ENCODE measurements around the gene MTHFD1L.

Gene MTHFD1L

GRCh38 chr6:150898399-150899170 lies 33.1 kb downstream of the MTHFD1L start:
- DNase-seq (ENCODE audit: low read depth) = no peak

DNA sequence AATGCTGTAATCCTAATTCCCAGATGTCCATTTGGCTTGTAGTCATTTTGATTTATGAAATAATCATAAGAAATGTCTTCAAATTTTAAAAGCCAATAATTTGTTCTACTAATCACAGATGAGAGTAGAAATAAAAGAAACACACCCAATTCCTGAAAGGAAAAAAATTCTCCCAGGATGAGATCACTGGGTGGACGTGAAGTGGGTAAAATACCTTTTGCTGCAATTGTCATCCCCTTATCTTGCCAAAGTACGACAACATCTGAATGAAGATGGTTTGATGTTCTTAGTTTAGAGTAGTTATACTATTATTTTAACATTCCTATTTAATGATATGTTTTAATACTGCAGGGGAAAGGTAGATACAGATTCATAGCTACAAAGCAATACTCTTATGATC lies 33.7 kb downstream of the MTHFD1L start:
- no peak for DNase-seq (ENCODE audit: low read depth)

DNA sequence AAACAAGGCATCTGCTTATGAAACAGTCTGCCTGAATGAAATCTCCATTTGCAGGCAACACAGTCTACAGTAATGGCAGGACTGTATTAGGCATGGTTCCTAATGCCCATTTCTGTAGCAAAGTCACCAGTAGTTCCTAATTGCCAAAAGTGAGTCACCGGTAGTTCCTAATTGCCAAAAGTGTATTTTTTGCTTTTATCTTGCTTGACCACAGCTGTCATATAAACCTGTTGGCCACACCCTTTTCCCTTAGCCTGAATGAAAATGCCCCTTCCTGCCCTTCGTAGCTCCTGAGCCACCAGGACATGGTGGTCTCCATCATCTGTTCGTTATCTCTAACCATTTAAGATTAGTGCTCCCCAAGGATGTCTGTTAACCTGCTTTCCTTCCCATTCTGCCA lies 34.5 kb downstream of the MTHFD1L start:
- DNase-seq (ENCODE audit: low read depth) = no peak

DNA sequence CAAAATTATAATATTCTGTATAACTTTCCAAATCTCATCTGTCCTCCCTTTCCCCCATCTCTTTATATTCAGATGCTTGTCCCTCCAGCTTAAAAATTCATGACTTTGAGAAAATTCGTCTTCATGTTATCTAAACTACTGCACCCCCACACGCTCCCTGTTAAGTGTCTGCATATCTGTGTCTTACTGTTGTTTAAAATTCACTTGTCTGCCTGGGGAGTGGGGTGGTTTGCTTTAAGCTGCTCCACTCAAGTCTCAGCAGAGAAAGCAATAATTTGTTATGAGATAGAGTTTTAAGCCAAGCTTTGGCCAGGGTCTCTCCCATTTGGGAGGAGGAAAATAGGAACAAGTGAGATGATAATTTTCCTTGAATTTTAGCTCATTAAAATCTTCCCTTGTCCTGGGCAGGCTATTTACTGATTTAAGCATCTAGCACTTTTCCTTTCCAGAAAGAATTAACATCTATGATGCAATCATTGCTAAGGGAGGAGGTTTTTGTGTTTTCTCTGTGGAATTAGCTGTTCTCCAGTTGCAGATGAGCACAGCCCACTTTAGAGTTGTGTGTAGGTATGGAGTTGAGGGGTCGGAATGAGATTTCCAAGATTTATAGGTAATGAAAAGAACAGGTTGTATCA lies 36.8 kb downstream of the MTHFD1L start:
- no peak for DNase-seq (ENCODE audit: low read depth)

GRCh38 chr6:150905769-150906168 lies 40.3 kb downstream of the MTHFD1L start:
- DNase-seq (ENCODE audit: low read depth) = no peak

- no peak for DNase-seq (ENCODE audit: low read depth)
These were observed 41.3 kb downstream of the MTHFD1L start for GRCh38 chr6:150906641-150907326.

DNA sequence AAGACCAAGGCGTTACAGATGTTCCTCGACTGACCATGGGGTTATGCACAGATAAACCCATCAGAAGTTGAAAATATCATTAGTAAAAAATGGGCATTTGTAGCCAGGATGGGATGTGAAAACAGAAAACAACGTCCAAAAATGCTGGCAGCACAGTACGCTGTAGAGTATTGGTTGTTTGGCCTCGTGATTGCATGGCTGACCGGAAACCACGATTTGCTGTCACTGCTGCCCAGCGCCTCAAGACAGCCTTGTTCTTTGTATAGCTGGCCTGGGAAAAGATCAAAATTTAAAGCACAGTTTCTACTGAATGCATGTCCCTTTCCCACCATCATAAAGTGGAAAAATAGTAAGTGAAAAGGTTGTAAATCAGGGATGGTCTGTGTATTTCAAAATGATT lies 41.9 kb downstream of the MTHFD1L start:
- DNase-seq (ENCODE audit: low read depth) = no peak

- DNase-seq (ENCODE audit: low read depth) = no peak
These were observed 43.4 kb downstream of the MTHFD1L start for GRCh38 chr6:150908901-150909300.

GRCh38 chr6:150910561-150910960 lies 45.1 kb downstream of the MTHFD1L start:
- no peak for DNase-seq (ENCODE audit: low read depth)

- DNase-seq (ENCODE audit: low read depth) = no peak
These were observed 48.9 kb downstream of the MTHFD1L start for GRCh38 chr6:150914372-150914771.

DNA sequence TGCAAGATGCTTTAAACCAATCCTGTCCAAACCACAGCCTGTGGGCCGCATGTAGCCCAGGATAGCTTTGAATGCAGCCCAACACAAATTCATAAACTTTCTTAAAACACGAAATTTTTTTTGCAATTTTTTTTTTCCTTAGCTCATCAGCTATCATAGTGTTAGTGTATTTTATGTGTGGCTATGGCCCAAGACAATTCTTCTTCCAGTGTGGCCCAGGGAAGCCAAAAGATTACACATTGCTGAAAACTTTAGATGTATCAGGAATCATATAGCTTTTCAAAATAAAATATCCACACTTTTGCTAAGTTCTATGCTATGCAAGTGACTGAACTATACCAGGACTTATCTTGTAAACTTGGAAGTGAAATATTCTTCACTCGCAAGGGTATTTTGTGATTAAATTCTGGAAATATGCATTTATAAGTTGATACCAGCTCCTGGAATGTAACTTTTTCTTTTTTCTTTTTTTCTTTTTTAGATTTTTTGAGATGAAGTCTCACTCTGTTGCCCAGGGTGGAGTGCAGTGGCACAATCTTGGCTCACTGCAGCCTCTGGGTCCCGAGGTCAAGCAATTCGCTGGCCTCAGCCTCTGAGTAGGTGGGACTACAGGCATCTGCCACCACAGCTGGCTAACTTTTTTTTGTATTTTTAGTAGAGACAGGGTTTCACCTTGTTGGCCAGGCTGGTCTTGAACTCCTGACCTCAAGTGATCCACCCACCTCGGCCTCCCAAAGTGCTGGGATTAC lies 49.8 kb downstream of the MTHFD1L start:
- DNase-seq (ENCODE audit: low read depth) = no peak

- DNase-seq (ENCODE audit: low read depth) = no peak
These were observed 50.4 kb downstream of the MTHFD1L start for GRCh38 chr6:150915880-150916265.

GRCh38 chr6:150919938-150920337 lies 54.4 kb downstream of the MTHFD1L start:
- DNase-seq (ENCODE audit: low read depth) = no peak

DNA sequence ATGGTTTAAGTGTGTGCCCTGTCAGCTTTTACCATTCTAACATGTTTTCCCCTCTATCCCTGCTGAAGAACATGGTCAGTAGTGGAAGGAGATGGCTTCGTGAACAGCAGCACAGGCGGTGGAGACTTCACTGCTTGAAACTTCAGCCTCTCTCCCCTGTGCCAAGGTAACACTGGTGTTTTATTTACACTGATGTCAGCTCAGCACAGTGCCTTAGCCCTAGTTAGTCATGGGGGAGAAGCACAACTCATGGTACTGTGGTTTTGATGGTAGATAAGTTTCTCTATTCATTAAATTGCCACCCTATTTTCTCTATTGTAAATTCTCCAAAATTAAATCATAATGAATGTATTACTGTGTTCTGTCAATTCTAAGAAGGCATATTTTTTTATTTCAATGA lies 56.6 kb downstream of the MTHFD1L start:
- no peak for DNase-seq (ENCODE audit: low read depth)

GRCh38 chr6:150924808-150925589 lies 59.5 kb downstream of the MTHFD1L start:
- DNase-seq (ENCODE audit: low read depth) = no peak

- DNase-seq (ENCODE audit: low read depth) = no peak
These were observed 60.1 kb downstream of the MTHFD1L start for GRCh38 chr6:150925590-150925928.

- no peak for DNase-seq (ENCODE audit: low read depth)
These were observed 60.5 kb downstream of the MTHFD1L start for GRCh38 chr6:150925976-150926375.

DNA sequence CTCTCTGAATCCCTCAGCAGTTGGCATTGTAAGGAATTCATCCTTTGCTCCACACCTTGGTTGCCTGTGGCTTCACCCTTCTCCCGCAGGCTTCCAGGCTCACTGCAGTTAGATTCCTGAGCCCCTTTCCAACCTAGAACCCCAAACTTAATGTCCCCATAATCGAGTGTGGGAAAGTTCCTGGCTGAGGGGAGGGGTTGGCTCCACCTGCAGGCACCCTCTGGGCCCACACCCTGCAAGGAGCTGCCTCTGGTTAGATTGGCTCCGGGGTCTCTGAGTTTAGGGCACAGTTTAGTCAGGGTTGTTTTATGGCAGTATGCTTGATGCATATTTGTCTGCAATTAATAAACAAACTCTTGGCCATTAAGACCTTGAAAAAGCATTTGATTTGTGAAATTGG lies 63.4 kb downstream of the MTHFD1L start:
- DNase-seq (ENCODE audit: low read depth) = no peak

DNA sequence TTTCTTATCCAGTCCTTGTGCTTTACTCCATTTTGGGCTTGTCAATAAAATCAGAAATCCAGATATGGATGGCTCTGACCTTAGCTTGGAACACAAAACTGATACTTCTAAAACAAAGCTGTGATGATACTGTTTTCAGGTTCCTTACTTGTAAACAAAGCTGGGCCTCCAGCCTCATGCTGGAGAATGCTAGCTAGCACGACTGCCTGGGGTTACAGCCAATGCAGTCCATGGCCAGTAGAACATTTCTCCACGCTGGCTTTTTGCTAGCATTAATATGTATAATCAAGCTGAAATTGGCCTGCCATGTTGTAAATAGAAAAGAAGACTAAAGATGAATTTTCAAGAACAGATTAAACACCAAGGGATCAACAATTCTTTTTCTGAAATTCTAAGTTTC lies 63.9 kb downstream of the MTHFD1L start:
- no peak for DNase-seq (ENCODE audit: low read depth)

GRCh38 chr6:150930841-150931240 lies 65.3 kb downstream of the MTHFD1L start:
- no peak for DNase-seq (ENCODE audit: low read depth)

DNA sequence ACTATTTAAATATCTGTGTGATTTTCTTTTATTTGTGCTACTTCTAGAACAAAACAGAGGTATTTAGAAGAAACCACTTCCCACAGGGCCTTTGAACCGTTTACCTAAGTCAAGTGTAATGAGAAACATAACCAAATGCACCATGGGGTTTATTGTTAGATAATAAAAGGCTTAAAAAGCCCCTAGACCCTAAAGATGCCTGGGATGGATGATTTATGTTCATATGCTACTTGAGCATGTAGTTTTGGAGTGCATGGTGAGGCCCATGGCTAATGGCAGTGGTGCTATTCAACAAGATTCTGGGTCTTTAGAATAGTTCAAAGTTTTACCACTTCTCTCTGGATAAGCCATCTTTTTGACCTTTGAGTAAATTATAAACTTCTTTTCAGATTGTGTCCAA lies 65.9 kb downstream of the MTHFD1L start:
- no peak for DNase-seq (ENCODE audit: low read depth)

- no peak for DNase-seq (ENCODE audit: low read depth)
These were observed 67.5 kb downstream of the MTHFD1L start for GRCh38 chr6:150932996-150933395.
